KBM-7 (cell line): ENCODE data around the gene GPR153.

Experiments
- DNase-seq: peaks from one replicate; pipeline ENCODE4 v3.0.0-alpha.2; 2015
- in situ Hi-C: fragments of 300-500 bp; cut with MboI; formaldehyde crosslinking; loops from 2 replicates; pipeline ENCODE4 v1.14.3; 2020; ENCODE audit warnings: low sequenced_read_pairs, low pct_unique_long_range_greater_than_20kb, mixed read lengths

The GPR153 gene

GRCh38 chr1:6288026-6288425, 27.1 kb upstream of the GPR153 start:
- no peak for DNase-seq
- in situ Hi-C loops, result no loop called here

GRCh38 chr1:6287431-6287886, 26.6 kb upstream of the GPR153 start:
- DNase-seq, result no peak
- in situ Hi-C loops, result no loop called here

- no peak for DNase-seq
- in situ Hi-C loops, result no loop called here
Observed at GRCh38 chr1:6287029-6287428, 26.1 kb upstream of the GPR153 start.

DNA sequence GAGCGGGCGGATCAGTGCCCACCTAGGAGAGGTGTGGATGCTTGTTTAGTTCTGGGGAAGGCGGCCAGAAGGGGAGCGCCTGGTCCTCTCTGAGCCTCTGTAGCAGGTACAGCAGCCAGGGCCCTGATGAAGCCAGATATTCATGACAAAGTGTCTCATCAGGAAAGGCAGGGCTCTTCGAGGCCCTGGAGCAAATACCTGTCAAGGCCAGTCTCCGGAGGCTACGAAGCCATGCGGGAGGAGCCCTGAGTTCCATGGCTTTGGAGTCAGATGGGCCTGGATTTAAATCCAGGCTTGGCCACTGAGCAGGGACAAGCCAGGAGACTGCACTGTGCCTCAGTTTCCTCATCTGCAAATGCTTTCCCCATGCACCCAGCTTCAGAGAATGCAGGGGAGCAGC, 25.4 kb upstream of the GPR153 start:
- in situ Hi-C loops, result no loop called here
- DNase-seq, result no peak

DNA sequence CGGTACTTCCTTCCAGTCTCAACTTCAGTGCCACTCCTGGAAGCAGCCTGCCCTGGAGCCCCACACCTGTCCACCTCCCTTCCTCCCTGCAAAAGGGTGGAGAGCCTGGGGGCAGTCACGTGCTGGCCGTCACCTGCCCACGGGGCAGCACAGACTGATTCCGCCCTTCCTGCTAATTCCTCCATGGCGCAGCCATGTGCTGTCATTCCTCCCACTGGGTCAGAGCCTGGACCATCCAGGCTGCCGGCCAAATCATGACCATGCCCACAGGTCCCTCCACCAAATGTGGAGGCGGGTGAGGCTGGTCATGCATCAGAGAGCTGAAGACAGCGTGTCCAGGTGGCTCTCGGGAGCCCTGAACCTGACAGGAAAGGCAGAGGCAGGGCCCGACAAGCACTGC, 24.4 kb upstream of the GPR153 start:
- no peak for DNase-seq
- in situ Hi-C loops, result no loop called here

GRCh38 chr1:6282577-6283270, 21.8 kb upstream of the GPR153 start:
- in situ Hi-C loops, result no loop called here
- no peak for DNase-seq

GRCh38 chr1:6281511-6282402, 20.9 kb upstream of the GPR153 start:
- in situ Hi-C loops, result no loop called here
- no peak for DNase-seq

DNA sequence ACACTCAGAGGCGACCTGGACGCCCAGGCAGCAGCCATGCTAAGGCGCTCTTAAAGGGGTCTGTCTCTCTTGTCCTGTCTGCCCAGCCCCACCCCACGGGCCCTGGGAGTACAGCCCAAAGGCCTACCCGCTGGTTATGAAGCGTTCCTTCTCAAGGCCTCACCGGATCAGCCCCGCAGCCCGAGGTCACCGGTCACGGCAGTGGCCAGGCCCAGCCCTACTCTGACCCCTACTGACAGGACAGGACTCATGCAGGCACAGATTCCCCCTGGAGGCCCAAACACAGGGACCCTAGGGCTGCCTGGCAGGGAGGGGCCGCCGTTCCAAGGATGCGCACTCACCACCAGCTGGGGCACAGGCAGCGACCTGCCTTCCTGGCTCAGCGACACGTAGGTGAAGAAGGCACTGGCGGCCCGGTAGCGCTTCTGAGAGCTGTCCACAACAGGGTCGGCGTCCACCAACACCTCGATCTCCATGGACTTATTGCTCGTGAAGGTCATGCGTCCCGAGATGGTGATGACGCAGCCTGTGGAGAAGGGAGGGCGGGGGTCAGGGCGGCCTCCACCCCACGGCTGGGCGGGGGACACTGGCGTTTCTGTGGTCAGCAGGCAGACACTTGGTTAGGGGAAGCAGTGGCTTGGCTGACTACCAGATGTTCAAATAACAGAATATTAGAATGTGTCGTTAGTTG, 20.0 kb upstream of the GPR153 start:
- no peak for DNase-seq
- in situ Hi-C loops, result no loop called here

GRCh38 chr1:6279613-6280383, 18.9 kb upstream of the GPR153 start:
- DNase-seq, result no peak
- in situ Hi-C loops, result no loop called here

GRCh38 chr1:6279066-6279465, 18.2 kb upstream of the GPR153 start:
- no peak for DNase-seq
- in situ Hi-C loops, result no loop called here

GRCh38 chr1:6278263-6278662, 17.4 kb upstream of the GPR153 start:
- in situ Hi-C loops, result no loop called here
- DNase-seq, result no peak

GRCh38 chr1:6276811-6277555, 16.1 kb upstream of the GPR153 start:
- no peak for DNase-seq
- in situ Hi-C loops, result no loop called here

- in situ Hi-C loops, result no loop called here
- no peak for DNase-seq
Observed at GRCh38 chr1:6275826-6276782, 15.2 kb upstream of the GPR153 start.

- no peak for DNase-seq
- in situ Hi-C loops, result no loop called here
Observed at GRCh38 chr1:6274622-6275139, 13.8 kb upstream of the GPR153 start.

GRCh38 chr1:6274102-6274501, 13.2 kb upstream of the GPR153 start:
- DNase-seq, result no peak
- in situ Hi-C loops, result no loop called here

DNA sequence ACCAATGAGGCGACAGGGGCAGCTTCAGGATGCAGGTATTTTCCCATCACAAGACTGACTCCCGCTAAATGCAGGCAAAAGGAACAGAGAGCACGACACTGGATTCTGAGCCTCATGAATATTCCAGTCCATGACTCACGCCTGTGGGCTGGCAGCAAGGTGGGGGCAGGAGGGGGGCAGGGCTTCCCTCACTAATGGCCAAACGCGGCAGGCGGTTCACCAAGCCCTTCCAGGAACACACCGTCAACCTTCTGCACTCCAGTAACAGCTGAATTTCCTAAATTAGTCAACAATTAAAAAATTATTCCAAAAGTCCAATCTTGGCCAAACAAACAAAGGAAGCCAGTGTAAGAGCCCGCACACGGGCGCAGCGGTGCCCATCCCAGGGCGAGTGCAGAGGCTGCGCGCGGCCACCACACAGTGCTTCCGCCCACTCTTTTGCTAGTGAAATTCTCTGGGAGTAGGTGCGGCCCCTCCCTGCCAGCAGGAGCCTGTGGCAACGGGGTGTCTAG, 12.5 kb upstream of the GPR153 start:
- in situ Hi-C loops, result no loop called here

GRCh38 chr1:6272868-6273267, 12.0 kb upstream of the GPR153 start:
- in situ Hi-C loops, result no loop called here
- DNase-seq, result no peak

More for the DNA sequence above, 12.5 kb upstream of the GPR153 start:
- DNase-seq, result no peak
